ENCODE results near the gene GGTA1. TPM values are rescaled to one million over a fixed set of nuclear protein-coding genes. Genes with fewer than 3 reads are reported as not detected.

GGTA1 gene
- total and polyA plus RNA-seq, 2 experiments from 2014 or later: 0.16 TPM; not detected in 1

DNA sequence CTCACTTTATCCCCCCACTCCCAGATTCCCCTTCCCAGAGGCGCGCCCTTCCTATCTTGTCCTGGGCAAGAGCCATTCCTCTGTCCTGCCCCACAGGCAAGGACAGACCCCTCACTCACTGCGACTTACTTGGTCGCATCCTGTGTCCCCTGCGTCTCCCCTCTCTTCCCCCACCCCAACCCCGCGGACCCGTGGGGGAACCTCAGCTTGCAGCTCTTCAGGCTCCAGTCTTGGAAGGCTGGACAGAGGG, 542 bp downstream of the GGTA1 start:
- Histone ChIP-seq H3K27me3 (ENCODE audit: insufficient read depth) (peaks cover 57% of the 10 kb centered on the region), H3K4me2 (peak overlapping the region; percentile 96), H3K9me2 (ENCODE audit: insufficient read depth) (no peaks in the 10 kb centered on the region), H3K36me3 (ENCODE audit: insufficient read depth) (no peaks in the 10 kb centered on the region), H3K4me1 (ENCODE audit: insufficient read depth) (peaks cover 13% of the 10 kb centered on the region; the same call in 1 of the 2 replicates), H3K4me3 (peak overlapping the region; percentile 73), H4K20me1 (replicated peaks; ENCODE audit: insufficient read depth) (no peaks in the 10 kb centered on the region; the same call in 1 of the 2 replicates), H2AFZ (peak overlapping the region; percentile 98), H3K79me2 (replicated peaks; ENCODE audit: insufficient read depth) (no peaks in the 10 kb centered on the region), H3F3A (replicated peaks; ENCODE audit: low read depth) (peaks cover 13% of the 10 kb centered on the region), H3K27ac (ENCODE audit: low read depth) (no peak overlapping the region)
- Mint-ChIP-seq H3K27ac (no peak overlapping the region), H3K9me3 (peaks cover 13% of the 10 kb centered on the region; the same call in 2 of the 3 replicates), H3K4me3 (peak overlapping the region; percentile 72), H3K4me1 (peaks cover 24% of the 10 kb centered on the region), H3K27me3 (ENCODE audit: insufficient read depth, low read depth, poor library complexity) (peaks cover 46% of the 10 kb centered on the region), H3K36me3 (ENCODE audit: low read depth) (no peaks in the 10 kb centered on the region)
- ATAC-seq (peak; percentile 14), DNase-seq (ENCODE audit: low spot score) (no peak)
- TF ChIP-seq STAT1 (IDR thresholded peaks at IDR 0.05; ENCODE audit: unreplicated experiment) (no peak), EZH2 (IDR thresholded peaks at IDR 0.05; ENCODE audit: low read depth, unreplicated experiment) (peak; percentile 83)

DNA sequence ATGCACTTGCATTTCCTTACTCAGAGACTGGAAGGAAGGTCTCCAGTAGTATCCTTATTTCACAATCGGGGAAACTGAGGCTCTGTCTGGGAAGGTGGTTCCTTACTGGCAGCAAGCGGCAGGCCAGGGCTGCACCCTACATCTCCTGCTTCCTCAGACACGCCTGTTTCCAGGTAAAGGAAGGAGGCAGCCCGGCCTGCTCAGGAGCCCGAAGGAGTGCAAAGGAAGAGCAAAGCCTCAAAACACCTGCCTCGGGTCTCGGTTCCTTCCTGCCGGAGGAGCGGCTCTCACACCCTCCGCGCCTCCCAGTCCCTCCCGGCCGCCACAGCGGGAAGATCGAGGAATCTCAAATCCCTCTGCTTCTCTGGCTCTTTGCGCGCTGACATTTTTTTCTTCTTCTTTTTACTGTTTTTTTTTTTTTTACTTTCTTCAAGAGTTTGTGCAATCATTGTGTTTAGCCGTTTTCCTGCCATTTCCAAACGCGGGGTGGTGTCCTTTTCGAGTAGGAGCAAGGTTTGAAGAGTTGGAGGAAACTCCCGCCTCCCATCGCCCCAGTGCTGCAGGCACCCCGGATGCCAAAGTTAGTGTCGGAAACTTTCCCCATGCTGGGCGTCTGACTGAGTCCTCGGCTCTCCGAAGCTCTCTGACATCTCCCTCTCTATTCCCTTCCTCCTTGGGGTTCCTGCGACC, 1.0 kb downstream of the GGTA1 start:
- H2AFZ ChIP-seq: peak overlapping the region; percentile 98
- peaks cover 57% of the 10 kb centered on the region for H3K27me3 ChIP-seq (ENCODE audit: insufficient read depth)

DNA sequence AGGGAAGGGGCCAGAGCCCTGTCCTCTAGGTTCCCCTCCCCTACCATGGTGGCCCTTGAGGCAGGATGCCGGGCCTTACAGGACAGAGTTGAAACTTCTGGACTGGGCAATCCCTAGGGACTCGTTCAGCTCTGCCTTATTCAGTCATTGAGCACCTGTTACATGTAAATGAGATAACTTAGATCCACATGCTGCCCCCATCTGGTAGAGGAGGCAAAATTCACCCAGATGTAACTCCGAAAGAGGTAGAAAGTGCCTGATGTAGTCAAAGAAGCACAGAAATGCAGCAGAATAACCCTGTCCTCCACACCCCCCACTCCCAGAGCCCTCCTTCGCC, 1.5 kb downstream of the GGTA1 start:
- TF ChIP-seq, protein P1, sequence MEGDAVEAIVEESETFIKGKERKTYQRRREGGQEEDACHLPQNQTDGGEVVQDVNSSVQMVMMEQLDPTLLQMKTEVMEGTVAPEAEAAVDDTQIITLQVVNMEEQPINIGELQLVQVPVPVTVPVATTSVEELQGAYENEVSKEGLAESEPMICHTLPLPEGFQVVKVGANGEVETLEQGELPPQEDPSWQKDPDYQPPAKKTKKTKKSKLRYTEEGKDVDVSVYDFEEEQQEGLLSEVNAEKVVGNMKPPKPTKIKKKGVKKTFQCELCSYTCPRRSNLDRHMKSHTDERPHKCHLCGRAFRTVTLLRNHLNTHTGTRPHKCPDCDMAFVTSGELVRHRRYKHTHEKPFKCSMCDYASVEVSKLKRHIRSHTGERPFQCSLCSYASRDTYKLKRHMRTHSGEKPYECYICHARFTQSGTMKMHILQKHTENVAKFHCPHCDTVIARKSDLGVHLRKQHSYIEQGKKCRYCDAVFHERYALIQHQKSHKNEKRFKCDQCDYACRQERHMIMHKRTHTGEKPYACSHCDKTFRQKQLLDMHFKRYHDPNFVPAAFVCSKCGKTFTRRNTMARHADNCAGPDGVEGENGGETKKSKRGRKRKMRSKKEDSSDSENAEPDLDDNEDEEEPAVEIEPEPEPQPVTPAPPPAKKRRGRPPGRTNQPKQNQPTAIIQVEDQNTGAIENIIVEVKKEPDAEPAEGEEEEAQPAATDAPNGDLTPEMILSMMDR (conservative IDR thresholded peaks at IDR 0.05; ENCODE audit: low read depth in 2 of 2): peak; percentile 74 to 83
- no peak for TF ChIP-seq EZH2phosphoT487 (IDR thresholded peaks at IDR 0.05; ENCODE audit: unreplicated experiment)
- Mint-ChIP-seq H3K27ac (no peak overlapping the region), H3K4me3 (peak overlapping the region; percentile 72), H3K36me3 (ENCODE audit: low read depth) (no peaks in the 10 kb centered on the region), H3K4me1 (peaks cover 18% of the 10 kb centered on the region), H3K9me3 (peaks cover 13% of the 10 kb centered on the region; the same call in 2 of the 3 replicates), H3K27me3 (ENCODE audit: insufficient read depth, low read depth, poor library complexity) (peaks cover 41% of the 10 kb centered on the region)
- DNase-seq (ENCODE audit: low spot score) (peak; percentile 93), ATAC-seq (peak; percentile 67)
- Histone ChIP-seq H2AFZ (no peak overlapping the region), H3K4me2 (peak overlapping the region; percentile 96), H3K79me2 (replicated peaks; ENCODE audit: insufficient read depth) (no peaks in the 10 kb centered on the region), H4K20me1 (replicated peaks; ENCODE audit: insufficient read depth) (no peaks in the 10 kb centered on the region; the same call in 1 of the 2 replicates), H3K4me3 (peak overlapping the region; percentile 73), H3K27ac (ENCODE audit: low read depth) (no peak overlapping the region), H3K36me3 (ENCODE audit: insufficient read depth) (no peaks in the 10 kb centered on the region), H3K27me3 (ENCODE audit: insufficient read depth) (peaks cover 57% of the 10 kb centered on the region), H3F3A (replicated peaks; ENCODE audit: low read depth) (peaks cover 13% of the 10 kb centered on the region), H3K4me1 (ENCODE audit: insufficient read depth) (peaks cover 13% of the 10 kb centered on the region; the same call in 1 of the 2 replicates), H3K9me2 (ENCODE audit: insufficient read depth) (no peaks in the 10 kb centered on the region)

More for the DNA sequence above, 1.0 kb downstream of the GGTA1 start:
- no peaks in the 10 kb centered on the region for H3K36me3 ChIP-seq (ENCODE audit: insufficient read depth)
- H3K27ac ChIP-seq (ENCODE audit: low read depth): no peak overlapping the region
- Mint-ChIP-seq H3K27me3 (ENCODE audit: insufficient read depth, low read depth, poor library complexity) (peaks cover 43% of the 10 kb centered on the region), H3K4me3 (peak overlapping the region; percentile 72), H3K27ac (no peak overlapping the region), H3K36me3 (ENCODE audit: low read depth) (no peaks in the 10 kb centered on the region), H3K4me1 (peaks cover 22% of the 10 kb centered on the region), H3K9me3 (peaks cover 13% of the 10 kb centered on the region; the same call in 2 of the 3 replicates)
- H4K20me1 ChIP-seq (replicated peaks; ENCODE audit: insufficient read depth): no peaks in the 10 kb centered on the region; the same call in 1 of the 2 replicates
- H3K79me2 ChIP-seq (replicated peaks; ENCODE audit: insufficient read depth): no peaks in the 10 kb centered on the region
- ATAC-seq (peak; percentile 19), DNase-seq (ENCODE audit: low spot score) (peak; percentile 51)
- TF ChIP-seq EZH2 (IDR thresholded peaks at IDR 0.05; ENCODE audit: low read depth, unreplicated experiment) (peak; percentile 56), EZH2phosphoT487 (IDR thresholded peaks at IDR 0.05; ENCODE audit: unreplicated experiment) (no peak)
- peaks cover 13% of the 10 kb centered on the region; the same call in 1 of the 2 replicates for H3K4me1 ChIP-seq (ENCODE audit: insufficient read depth)
- peaks cover 13% of the 10 kb centered on the region for H3F3A ChIP-seq (replicated peaks; ENCODE audit: low read depth)
- no peaks in the 10 kb centered on the region for H3K9me2 ChIP-seq (ENCODE audit: insufficient read depth)
- peak overlapping the region; percentile 96 for H3K4me2 ChIP-seq
- H3K4me3 ChIP-seq: peak overlapping the region; percentile 73

All from GM23338 (cell line).